HG03064 (cell line): Measurements from ENCODE around the gene ZCCHC4.
A peak's percentile ranks its signal among the peaks of the same experiment; 100 is the strongest.
"Not testable (repeated sequence)": the region's sequence is repeated elsewhere in the genome, so short reads cannot be mapped to it uniquely, and the experiment has no call there.

Source experiments
- ATAC-seq: cut with Tn5 transposase; IDR thresholded peaks from one replicate; pipeline ENCODE4 v1.9.1; 2021; ENCODE audit warnings: low read depth; ENCODE audit not compliant: unreplicated experiment

The ZCCHC4 gene

GRCh38 chr4:25313201-25313895, 774 bp downstream of the ZCCHC4 start:
- ATAC-seq: no peak

- no peak for ATAC-seq
These were observed 7.8 kb downstream of the ZCCHC4 start for GRCh38 chr4:25320336-25320735.

- ATAC-seq: no peak
These were observed 8.2 kb downstream of the ZCCHC4 start for GRCh38 chr4:25320773-25321172.

GRCh38 chr4:25321703-25322102, 9.1 kb downstream of the ZCCHC4 start:
- no peak for ATAC-seq

GRCh38 chr4:25328463-25328862, 15.9 kb downstream of the ZCCHC4 start:
- not testable (repeated sequence) for ATAC-seq

GRCh38 chr4:25330335-25330734, 17.8 kb downstream of the ZCCHC4 start:
- ATAC-seq: no peak

- ATAC-seq: peak; percentile 68
These were observed 18.6 kb downstream of the ZCCHC4 start for GRCh38 chr4:25330905-25331808.

GRCh38 chr4:25343671-25344070, 31.1 kb downstream of the ZCCHC4 start:
- ATAC-seq: no peak

GRCh38 chr4:25345744-25346143, 33.2 kb downstream of the ZCCHC4 start:
- no peak for ATAC-seq

- no peak for ATAC-seq
These were observed 34.3 kb downstream of the ZCCHC4 start for GRCh38 chr4:25346913-25347312.

GRCh38 chr4:25347473-25347872, 34.9 kb downstream of the ZCCHC4 start:
- ATAC-seq: no peak

- ATAC-seq: no peak
These were observed 35.4 kb downstream of the ZCCHC4 start for GRCh38 chr4:25347971-25348370.

GRCh38 chr4:25350561-25350960, 38.0 kb downstream of the ZCCHC4 start:
- ATAC-seq: no peak

- ATAC-seq: no peak
These were observed 39.3 kb downstream of the ZCCHC4 start for GRCh38 chr4:25351777-25352416.

- no peak for ATAC-seq
These were observed 43.5 kb downstream of the ZCCHC4 start for GRCh38 chr4:25356068-25356467.

- ATAC-seq: no peak
These were observed 46.1 kb downstream of the ZCCHC4 start for GRCh38 chr4:25358515-25359275.

- no peak for ATAC-seq
These were observed 48.7 kb downstream of the ZCCHC4 start for GRCh38 chr4:25361253-25361652.

GRCh38 chr4:25367004-25367621, 54.5 kb downstream of the ZCCHC4 start:
- no peak for ATAC-seq

GRCh38 chr4:25367877-25368276, 55.3 kb downstream of the ZCCHC4 start:
- ATAC-seq: no peak

GRCh38 chr4:25368315-25368714, 55.7 kb downstream of the ZCCHC4 start:
- no peak for ATAC-seq
